Uterus (tissue), 2 donors: Measurements from ENCODE around the gene PHF3.

ENCODE experiments used
- POLR2A ChIP-seq, 2 donors: fragments of 450-650 bp; IDR thresholded peaks; one replicate each; pipeline ENCODE4 v1.6.1; 2016; ENCODE audit warnings: antibody characterized with exemption in 2 of 2, mild to moderate bottlenecking in 1 of 2, moderate library complexity in 1 of 2
- TF ChIP-seq, protein P1 (sequence below), 4 experiments: fragments of 200-600 bp in 2 of 4; fragments of 450-650 bp in 2 of 4; sonication (generic) in 2 of 4; IDR thresholded peaks; one replicate each; pipeline ENCODE4 v1.5.1; 2016 to 2019; ENCODE audit warnings: antibody characterized with exemption in 4 of 4, mild to moderate bottlenecking in 2 of 4, moderate library complexity in 1 of 4

GRCh38 chr6:63730311-63730710 lies 94.7 kb downstream of the PHF3 start:
- TF ChIP-seq, protein P1, sequence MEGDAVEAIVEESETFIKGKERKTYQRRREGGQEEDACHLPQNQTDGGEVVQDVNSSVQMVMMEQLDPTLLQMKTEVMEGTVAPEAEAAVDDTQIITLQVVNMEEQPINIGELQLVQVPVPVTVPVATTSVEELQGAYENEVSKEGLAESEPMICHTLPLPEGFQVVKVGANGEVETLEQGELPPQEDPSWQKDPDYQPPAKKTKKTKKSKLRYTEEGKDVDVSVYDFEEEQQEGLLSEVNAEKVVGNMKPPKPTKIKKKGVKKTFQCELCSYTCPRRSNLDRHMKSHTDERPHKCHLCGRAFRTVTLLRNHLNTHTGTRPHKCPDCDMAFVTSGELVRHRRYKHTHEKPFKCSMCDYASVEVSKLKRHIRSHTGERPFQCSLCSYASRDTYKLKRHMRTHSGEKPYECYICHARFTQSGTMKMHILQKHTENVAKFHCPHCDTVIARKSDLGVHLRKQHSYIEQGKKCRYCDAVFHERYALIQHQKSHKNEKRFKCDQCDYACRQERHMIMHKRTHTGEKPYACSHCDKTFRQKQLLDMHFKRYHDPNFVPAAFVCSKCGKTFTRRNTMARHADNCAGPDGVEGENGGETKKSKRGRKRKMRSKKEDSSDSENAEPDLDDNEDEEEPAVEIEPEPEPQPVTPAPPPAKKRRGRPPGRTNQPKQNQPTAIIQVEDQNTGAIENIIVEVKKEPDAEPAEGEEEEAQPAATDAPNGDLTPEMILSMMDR (IDR thresholded peaks at IDR 0.05), result no peak
- no peak for TF ChIP-seq POLR2A (IDR thresholded peaks at IDR 0.05)
